Hematopoietic multipotent progenitor cell treated with erythropoietin and hydrocortisone succinate and interleukin-3 and kit ligand, for 15 days (in vitro differentiated cells): ENCODE measurements around the gene NTSR1.

ENCODE experiments used
- DNase-seq: peaks from one replicate; pipeline ENCODE4 v3.0.0-alpha.2; 2015; ENCODE audit warnings: low spot score

NTSR1 gene

GRCh38 chr20:62726716-62727583, 18.3 kb downstream of the NTSR1 start:
- no peak for DNase-seq

DNA sequence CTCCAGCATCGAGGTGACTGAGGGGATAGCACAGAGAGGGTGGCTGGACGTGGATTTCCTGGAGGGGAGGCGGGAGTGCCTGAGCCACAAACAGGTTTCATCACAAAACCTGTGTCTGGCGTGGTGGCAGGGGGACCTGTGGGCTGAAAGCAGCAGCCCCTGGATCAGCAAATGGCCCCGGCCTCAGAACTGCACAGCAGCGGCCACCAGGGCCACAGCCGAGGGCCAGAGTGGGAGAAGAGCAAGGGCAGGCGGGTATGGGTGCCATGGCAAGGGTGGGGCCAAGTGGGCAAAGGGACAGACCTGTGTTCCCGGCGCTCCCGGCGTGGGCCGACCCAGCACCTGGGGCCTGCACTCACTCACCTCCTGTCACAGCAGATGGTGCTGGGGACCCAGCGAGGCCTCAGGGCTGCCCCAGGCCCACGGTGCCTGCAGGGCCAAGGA, 19.0 kb downstream of the NTSR1 start:
- no peak for DNase-seq

DNA sequence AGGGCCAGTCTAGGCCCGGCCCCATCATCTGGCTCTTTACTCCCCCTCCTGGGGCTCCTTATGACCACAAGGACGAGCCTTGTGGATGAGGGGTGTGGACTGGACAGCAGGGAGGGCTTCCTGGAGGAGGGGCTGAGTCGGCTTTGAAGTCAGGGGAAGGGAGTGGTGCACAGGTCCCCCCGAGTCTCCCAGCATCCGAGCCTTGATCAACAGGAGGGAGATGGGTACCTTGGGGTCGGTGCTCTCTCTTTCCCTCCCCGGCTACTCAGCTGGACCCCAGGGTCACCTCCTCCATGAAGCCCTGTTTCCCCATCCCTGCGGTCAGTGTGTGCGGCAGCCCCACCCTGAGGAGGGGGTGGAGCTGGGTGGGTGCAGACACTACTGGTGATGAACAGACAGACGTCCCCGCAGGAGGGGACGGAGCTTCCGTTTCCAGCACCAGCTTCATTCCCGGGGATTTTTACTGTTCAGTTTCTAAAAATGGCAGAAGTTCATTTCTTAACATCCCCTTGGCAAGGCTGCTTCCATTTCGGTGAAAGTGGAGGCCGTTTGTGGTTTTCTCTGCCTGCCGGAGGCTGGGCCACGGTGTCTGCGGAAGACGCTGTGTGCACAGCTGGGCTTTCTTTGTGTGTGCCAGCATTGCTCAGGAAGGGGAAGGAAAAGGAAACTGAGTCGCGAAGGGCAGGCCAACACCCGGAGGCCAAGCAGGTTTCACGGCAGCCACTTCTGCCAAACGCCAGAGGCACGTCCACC, 19.6 kb downstream of the NTSR1 start:
- no peak for DNase-seq

- no peak for DNase-seq
Observed at GRCh38 chr20:62728781-62729300, 20.2 kb downstream of the NTSR1 start.

- no peak for DNase-seq
Observed at GRCh38 chr20:62730481-62730880, 21.8 kb downstream of the NTSR1 start.

- no peak for DNase-seq
Observed at GRCh38 chr20:62732031-62732760, 23.6 kb downstream of the NTSR1 start.

DNA sequence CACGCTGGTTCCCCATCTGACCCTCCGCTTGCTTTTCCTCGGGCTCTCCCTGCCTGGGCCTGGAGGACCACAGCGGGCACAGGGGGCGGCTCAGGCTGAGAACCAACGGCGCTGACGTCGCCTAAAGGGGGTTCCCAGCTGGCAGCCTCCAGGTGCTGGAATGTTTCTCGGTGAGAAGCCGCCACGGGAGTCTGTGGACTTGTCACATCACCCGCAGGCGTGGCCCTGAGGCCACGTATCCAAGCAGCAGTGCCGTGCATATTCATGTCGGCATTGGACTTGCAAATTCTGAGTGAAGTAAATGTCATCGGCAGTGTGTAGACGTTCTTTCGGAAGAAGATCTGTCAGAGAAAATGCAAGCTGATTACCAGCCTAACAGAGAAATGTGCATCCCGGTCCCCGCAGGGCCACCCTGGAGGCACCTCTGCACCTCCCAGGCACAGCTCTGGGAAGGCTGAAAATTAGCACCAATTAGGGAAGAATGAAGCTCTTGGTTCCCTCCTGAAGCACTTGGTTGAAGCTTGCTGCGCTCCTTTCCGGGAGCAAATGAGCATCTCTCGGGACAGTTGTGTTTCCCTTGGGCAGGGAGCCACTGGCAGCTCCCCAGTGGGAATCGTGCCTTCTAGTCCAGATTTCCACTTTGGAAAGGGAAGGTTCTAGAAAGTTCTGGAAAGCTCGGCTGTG, 24.3 kb downstream of the NTSR1 start:
- DNase-seq, result no peak

- DNase-seq, result no peak
Observed at GRCh38 chr20:62733526-62733842, 24.8 kb downstream of the NTSR1 start.

GRCh38 chr20:62733891-62734290, 25.3 kb downstream of the NTSR1 start:
- DNase-seq, result no peak

DNA sequence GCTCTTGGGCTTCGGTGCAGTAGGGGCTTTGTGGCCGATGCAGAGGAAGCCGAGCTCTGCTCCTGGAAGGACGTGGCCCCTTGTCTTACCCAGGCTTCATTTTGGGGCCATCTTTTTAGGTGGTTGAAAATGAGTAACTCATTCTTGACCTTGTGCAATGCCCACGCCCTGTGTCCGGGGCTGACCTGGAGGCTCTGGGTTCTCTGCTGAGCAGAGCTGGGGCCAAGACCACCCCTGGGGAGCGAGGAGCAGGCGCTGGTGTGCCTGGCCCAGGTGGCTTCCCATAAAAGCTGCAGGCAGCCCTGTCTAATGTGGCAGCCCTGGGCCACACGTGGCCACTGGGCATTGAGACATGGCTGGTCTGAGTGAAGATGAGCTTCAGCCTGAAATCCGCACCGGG, 25.7 kb downstream of the NTSR1 start:
- DNase-seq, result no peak

DNA sequence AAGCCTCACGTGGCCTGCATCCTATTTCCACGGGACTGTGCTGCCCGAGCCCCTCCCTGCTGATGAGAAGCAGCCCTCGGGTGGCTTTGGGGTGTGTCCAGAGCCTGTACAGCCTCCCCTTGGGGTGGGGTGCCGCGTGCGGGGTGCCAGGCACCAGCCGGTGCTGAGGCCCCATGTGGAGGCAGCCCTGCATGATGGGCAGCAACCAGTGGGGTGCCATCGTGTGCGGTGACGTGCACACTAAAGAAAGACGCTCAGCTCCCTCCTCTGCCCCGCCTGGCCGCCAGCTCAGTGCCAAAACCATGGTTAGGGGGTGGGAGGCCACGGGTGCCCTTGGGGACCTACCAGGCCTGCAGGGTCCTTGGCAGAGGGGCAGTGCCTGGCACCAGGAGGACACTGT, 26.2 kb downstream of the NTSR1 start:
- DNase-seq, result no peak

GRCh38 chr20:62735331-62735821, 26.7 kb downstream of the NTSR1 start:
- DNase-seq, result no peak

GRCh38 chr20:62736026-62736406, 27.4 kb downstream of the NTSR1 start:
- no peak for DNase-seq

- DNase-seq, result no peak
Observed at GRCh38 chr20:62736407-62737071, 27.9 kb downstream of the NTSR1 start.

- DNase-seq, result no peak
Observed at GRCh38 chr20:62737271-62737811, 28.7 kb downstream of the NTSR1 start.

- no peak for DNase-seq
Observed at GRCh38 chr20:62738025-62738881, 29.6 kb downstream of the NTSR1 start.

DNA sequence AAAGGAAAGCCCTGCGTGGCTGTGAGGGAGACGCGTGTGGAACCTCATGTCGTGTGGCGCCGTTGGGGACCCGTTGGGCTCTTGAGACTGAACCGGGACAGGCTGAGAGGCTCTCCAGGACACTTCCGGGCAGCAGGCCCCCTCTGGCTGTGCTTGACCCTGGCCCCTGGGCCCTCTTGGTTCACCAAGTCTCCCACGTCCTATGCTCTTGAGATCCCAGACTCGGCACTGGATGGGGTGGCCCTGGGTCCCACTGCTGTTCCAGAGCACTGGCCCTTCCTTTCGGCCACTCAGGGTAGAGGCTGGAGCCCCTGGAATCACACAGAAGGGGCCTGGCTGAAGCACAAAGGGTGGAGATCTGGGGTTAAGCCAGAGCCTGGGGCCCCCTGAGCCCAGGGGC, 30.4 kb downstream of the NTSR1 start:
- no peak for DNase-seq

DNA sequence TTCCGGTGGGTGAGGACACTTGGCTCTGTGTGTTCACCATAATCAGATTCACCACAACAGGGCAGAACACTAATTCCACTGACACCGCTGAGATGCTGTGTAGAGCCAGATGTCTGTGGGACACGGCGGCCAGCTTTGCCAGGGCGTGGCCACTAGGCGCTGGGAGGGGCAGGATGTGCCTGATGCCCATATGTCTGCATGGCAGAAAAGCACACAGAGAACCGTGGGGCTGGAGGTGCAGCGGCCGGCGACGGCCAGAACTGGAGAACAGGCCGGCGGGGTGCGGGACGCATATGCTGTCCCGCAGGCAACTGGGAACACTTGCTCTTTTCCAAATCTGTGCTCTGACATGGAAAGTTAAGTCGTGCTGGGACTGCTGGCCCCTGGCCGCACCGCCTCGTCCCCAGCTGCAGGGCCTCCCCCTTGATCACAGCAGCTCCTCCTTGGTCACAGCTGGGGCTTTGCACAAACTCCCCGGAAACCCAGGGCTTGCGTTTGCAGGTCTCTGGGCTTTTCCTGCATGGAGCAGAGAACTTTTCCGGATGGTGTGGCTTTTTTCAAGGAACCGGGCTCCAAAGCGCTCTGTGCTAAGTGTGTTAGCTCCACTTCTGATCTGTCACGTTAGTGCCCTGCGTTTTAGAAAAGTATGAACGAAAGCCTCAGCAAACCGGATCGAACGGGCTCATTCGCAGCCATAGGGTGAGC, 31.1 kb downstream of the NTSR1 start:
- DNase-seq, result no peak
